IPS-18c (cell line): ENCODE data around the gene LRMDA.

Experiments used
- H3K4me3 ChIP-seq: 2 replicates; pipeline ENCODE4 v1.7.0; 2013; ENCODE audit warnings: low read depth, mild to moderate bottlenecking, low read length, moderate library complexity; ENCODE audit not compliant: insufficient read depth
- H3K9me3 ChIP-seq: one replicate; pipeline ENCODE4 v1.6.1; 2013; ENCODE audit warnings: mild to moderate bottlenecking, low read length, moderate library complexity; ENCODE audit not compliant: control insufficient read depth, insufficient read depth

Gene LRMDA

GRCh38 chr10:76435157-76435556 lies 1003.7 kb downstream of the LRMDA start:
- H3K9me3 ChIP-seq: no peaks in the 10 kb centered on the region
- no peak overlapping the region for H3K4me3 ChIP-seq

GRCh38 chr10:76436401-76436811 lies 1005.0 kb downstream of the LRMDA start:
- Histone ChIP-seq H3K9me3 (no peaks in the 10 kb centered on the region), H3K4me3 (no peak overlapping the region)

- Histone ChIP-seq H3K9me3 (no peaks in the 10 kb centered on the region), H3K4me3 (no peak overlapping the region)
Measured at GRCh38 chr10:76436981-76437380, 1005.6 kb downstream of the LRMDA start.

- Histone ChIP-seq H3K4me3 (no peak overlapping the region), H3K9me3 (no peaks in the 10 kb centered on the region)
Measured at GRCh38 chr10:76440426-76440825, 1009.0 kb downstream of the LRMDA start.

- H3K9me3 ChIP-seq: no peaks in the 10 kb centered on the region
- H3K4me3 ChIP-seq: no peak overlapping the region
Measured at GRCh38 chr10:76442113-76442512, 1010.7 kb downstream of the LRMDA start.

GRCh38 chr10:76444034-76444800 lies 1012.8 kb downstream of the LRMDA start:
- no peaks in the 10 kb centered on the region for H3K9me3 ChIP-seq
- no peak overlapping the region for H3K4me3 ChIP-seq

GRCh38 chr10:76447578-76447977 lies 1016.2 kb downstream of the LRMDA start:
- Histone ChIP-seq H3K9me3 (no peaks in the 10 kb centered on the region), H3K4me3 (no peak overlapping the region)

- Histone ChIP-seq H3K4me3 (no peak overlapping the region), H3K9me3 (no peaks in the 10 kb centered on the region)
Measured at GRCh38 chr10:76451911-76452310, 1020.5 kb downstream of the LRMDA start.

GRCh38 chr10:76453332-76453731 lies 1021.9 kb downstream of the LRMDA start:
- H3K9me3 ChIP-seq: no peaks in the 10 kb centered on the region
- no peak overlapping the region for H3K4me3 ChIP-seq

- Histone ChIP-seq H3K9me3 (no peaks in the 10 kb centered on the region), H3K4me3 (no peak overlapping the region)
Measured at GRCh38 chr10:76453997-76454396, 1022.6 kb downstream of the LRMDA start.

- no peaks in the 10 kb centered on the region for H3K9me3 ChIP-seq
- no peak overlapping the region for H3K4me3 ChIP-seq
Measured at GRCh38 chr10:76454506-76455140, 1023.2 kb downstream of the LRMDA start.

- no peaks in the 10 kb centered on the region for H3K9me3 ChIP-seq
- H3K4me3 ChIP-seq: no peak overlapping the region
Measured at GRCh38 chr10:76456197-76456596, 1024.8 kb downstream of the LRMDA start.

GRCh38 chr10:76459016-76459730 lies 1027.7 kb downstream of the LRMDA start:
- Histone ChIP-seq H3K4me3 (no peak overlapping the region), H3K9me3 (no peaks in the 10 kb centered on the region)

- no peaks in the 10 kb centered on the region for H3K9me3 ChIP-seq
- no peak overlapping the region for H3K4me3 ChIP-seq
Measured at GRCh38 chr10:76461024-76461423, 1029.6 kb downstream of the LRMDA start.

- H3K4me3 ChIP-seq: no peak overlapping the region
- no peaks in the 10 kb centered on the region for H3K9me3 ChIP-seq
Measured at GRCh38 chr10:76463111-76463510, 1031.7 kb downstream of the LRMDA start.

- Histone ChIP-seq H3K4me3 (no peak overlapping the region), H3K9me3 (no peaks in the 10 kb centered on the region)
Measured at GRCh38 chr10:76466836-76467503, 1035.5 kb downstream of the LRMDA start.

GRCh38 chr10:76469675-76470074 lies 1038.3 kb downstream of the LRMDA start:
- Histone ChIP-seq H3K4me3 (no peak overlapping the region), H3K9me3 (no peaks in the 10 kb centered on the region)
